Esophagus muscularis mucosa (tissue), 4 donors: ENCODE data around the gene USP9X.

Source experiments
- CTCF ChIP-seq, 3 experiments: fragments of 200-600 bp in 2 of 3; fragments of 450-650 bp in 1 of 3; sonication (generic) in 2 of 3; IDR thresholded peaks; one replicate each; pipeline ENCODE4 v1.5.1; 2017 to 2019; ENCODE audit warnings: antibody characterized with exemption in 3 of 3, mild to moderate bottlenecking in 2 of 3, moderate library complexity in 1 of 3
- EP300 ChIP-seq: sonication (generic); formaldehyde crosslinking; IDR thresholded peaks from one replicate; pipeline ENCODE4 v1.6.1; 2017; ENCODE audit warnings: antibody characterized with exemption
- POLR2A ChIP-seq: fragments of 450-650 bp; IDR thresholded peaks from one replicate; pipeline ENCODE4 v1.6.1; 2017; ENCODE audit warnings: antibody characterized with exemption, moderate library complexity, mild to moderate bottlenecking, low read depth
- POLR2AphosphoS5 ChIP-seq, 2 donors: sonication (generic); formaldehyde crosslinking; IDR thresholded peaks; one replicate each; pipeline ENCODE4 v1.6.1; 2017; ENCODE audit warnings: antibody characterized with exemption in 2 of 2

GRCh38 chrX:41224605-41225004 lies 139.4 kb downstream of the USP9X start:
- no peak for TF ChIP-seq POLR2A
- TF ChIP-seq POLR2AphosphoS5 (IDR thresholded peaks at IDR 0.05): no peak
- no peak for TF ChIP-seq CTCF (IDR thresholded peaks at IDR 0.05)
- TF ChIP-seq EP300: no peak
